WTC11 (cell line): ENCODE measurements around the gene MEOX2. TPM values are rescaled to one million over a fixed set of nuclear protein-coding genes. Genes with fewer than 3 reads are reported as not detected.

Experiments
- ATAC-seq: fragments of 200-7000 bp; cut with Tn5 transposase; 2 replicates; pipeline ENCODE4 v1.10.0; 2021; ENCODE audit warnings: mild to moderate bottlenecking, moderate library complexity
- CTCF ChIA-PET: fragments of 300-600 bp; sonication (Branson Sonifier 250); formaldehyde crosslinking; loops from one replicate; lab custom pipeline; 2021; ENCODE audit warnings: antibody characterized with exemption; lab: Charles Lee
- POLR2A ChIA-PET: fragments of 350-600 bp; sonication (Branson Sonifier 250); formaldehyde crosslinking; loops from one replicate; lab custom pipeline; 2021; ENCODE audit warnings: antibody characterized with exemption; lab: Charles Lee
- DNase-seq: peaks from one replicate; pipeline ENCODE4 v3.0.0; 2021; ENCODE audit warnings: low spot score
- H3K27ac Mint-ChIP-seq: 2 replicates; pipeline ENCODE4 v1.8.0; 2021; ENCODE audit warnings: mixed read lengths
- H3K27me3 Mint-ChIP-seq: 2 replicates; pipeline ENCODE4 v1.8.0; 2021; ENCODE audit warnings: low read depth, mild to moderate bottlenecking, moderate library complexity, mixed read lengths
- H3K36me3 Mint-ChIP-seq: 2 replicates; pipeline ENCODE4 v1.8.0; 2021; ENCODE audit warnings: mixed read lengths
- H3K4me1 Mint-ChIP-seq: 2 replicates; pipeline ENCODE4 v1.8.0; 2022; ENCODE audit warnings: mixed read lengths
- H3K4me3 Mint-ChIP-seq: 2 replicates; pipeline ENCODE4 v1.8.0; 2021; ENCODE audit warnings: mild to moderate bottlenecking, moderate library complexity, mixed read lengths
- H3K9me3 Mint-ChIP-seq: 2 replicates; pipeline ENCODE4 v1.8.0; 2021; ENCODE audit warnings: mixed read lengths
- AFF4 ChIP-seq: sonication (generic); formaldehyde crosslinking; IDR thresholded peaks from 2 replicates; pipeline ENCODE4 v1.8.1; 2023; ENCODE audit warnings: mild to moderate bottlenecking, missing genetic modification reagents, borderline replicate concordance
- ARID4B ChIP-seq: sonication (generic); formaldehyde crosslinking; IDR thresholded peaks from 2 replicates; pipeline ENCODE4 v1.8.0; 2023; ENCODE audit warnings: missing genetic modification reagents, mild to moderate bottlenecking, borderline replicate concordance
- IRF1 ChIP-seq: sonication (generic); formaldehyde crosslinking; IDR thresholded peaks from 2 replicates; pipeline ENCODE4 v1.8.0; 2023; ENCODE audit warnings: missing genetic modification reagents
- JUN ChIP-seq: sonication (generic); formaldehyde crosslinking; IDR thresholded peaks from 2 replicates; pipeline ENCODE4 v1.8.0; 2023; ENCODE audit warnings: mild to moderate bottlenecking, missing genetic modification reagents
- NFYB ChIP-seq: sonication (generic); formaldehyde crosslinking; conservative IDR thresholded peaks from 2 replicates; pipeline ENCODE4 v1.8.0; 2022; ENCODE audit warnings: low read depth, missing genetic modification reagents
- NR1H2 ChIP-seq: sonication (generic); formaldehyde crosslinking; IDR thresholded peaks from 2 replicates; pipeline ENCODE4 v1.9.0; 2021; ENCODE audit warnings: mild to moderate bottlenecking, moderate library complexity, missing genetic modification reagents
- OVOL2 ChIP-seq: fragments of 250-450 bp; sonication (Bioruptor Pico); IDR thresholded peaks from 2 replicates; pipeline ENCODE4 v1.9.0; 2021; ENCODE audit warnings: mild to moderate bottlenecking, borderline replicate concordance
- PREB ChIP-seq: sonication (generic); formaldehyde crosslinking; IDR thresholded peaks from 2 replicates; pipeline ENCODE4 v1.8.1; 2022; ENCODE audit warnings: mild to moderate bottlenecking, missing genetic modification reagents, moderate library complexity, borderline replicate concordance
- RELA ChIP-seq: sonication (generic); formaldehyde crosslinking; IDR thresholded peaks from 2 replicates; pipeline ENCODE4 v1.8.1; 2022; ENCODE audit warnings: missing genetic modification reagents, mild to moderate bottlenecking, borderline replicate concordance
- SOX15 ChIP-seq: fragments of 250-450 bp; sonication (Bioruptor Pico); IDR thresholded peaks from 2 replicates; pipeline ENCODE4 v1.9.0; 2021; ENCODE audit warnings: mild to moderate bottlenecking
- ZNF121 ChIP-seq: sonication (generic); formaldehyde crosslinking; IDR thresholded peaks from 2 replicates; pipeline ENCODE4 v1.8.0; 2023; ENCODE audit warnings: missing genetic modification reagents
- total RNA-seq: library from RNA; stranded (reverse); gene quantifications from 3 replicates; pipeline ENCODE4 v1.2.3, GENCODE V29; 2021

MEOX2 gene
- total RNA-seq, 1 experiment from 2014 or later, result 0.07 TPM

GRCh38 chr7:15709978-15710377, 23.5 kb upstream of the MEOX2 start (continued):
- no peak for TF ChIP-seq AFF4 (CRISPR knock-in tag)
- TF ChIP-seq IRF1 (CRISPR knock-in tag), result no peak
- TF ChIP-seq ARID4B (CRISPR knock-in tag), result no peak

GRCh38 chr7:15707570-15707969, 21.1 kb upstream of the MEOX2 start:
- Mint-ChIP-seq H3K27ac (no peak overlapping the region), H3K36me3 (no peaks in the 10 kb centered on the region), H3K9me3 (no peaks in the 10 kb centered on the region; the same call in 1 of the 2 replicates), H3K4me1 (peaks cover 9% of the 10 kb centered on the region), H3K4me3 (no peak overlapping the region), H3K27me3 (no peaks in the 10 kb centered on the region)
- CTCF ChIA-PET, result interaction anchor here (1.0 kb wide), 1 partner anchor 14 kb away, joined by 3 read pairs; no protein-coding TSS in a partner anchor
- POLR2A ChIA-PET, result interaction anchor here (0.7 kb wide), 1 partner anchor 77 kb away, joined by 4 read pairs; no protein-coding TSS in a partner anchor
- ATAC-seq, result no peak
- no peak for DNase-seq
- TF ChIP-seq OVOL2 (CRISPR knock-in tag), result no peak
- no peak for TF ChIP-seq JUN (CRISPR knock-in tag)
- TF ChIP-seq RELA (CRISPR knock-in tag), result no peak
- no peak for TF ChIP-seq PREB (CRISPR knock-in tag)
- TF ChIP-seq ZNF121 (CRISPR knock-in tag), result no peak
- no peak for TF ChIP-seq SOX15 (CRISPR knock-in tag)
- TF ChIP-seq NR1H2 (CRISPR knock-in tag), result no peak

GRCh38 chr7:15703732-15704131, 17.2 kb upstream of the MEOX2 start:
- peak; percentile 69 for ATAC-seq
- Mint-ChIP-seq H3K9me3 (no peaks in the 10 kb centered on the region; the same call in 1 of the 2 replicates), H3K27me3 (no peaks in the 10 kb centered on the region), H3K27ac (no peak overlapping the region), H3K4me1 (peaks cover 9% of the 10 kb centered on the region), H3K4me3 (no peak overlapping the region), H3K36me3 (no peaks in the 10 kb centered on the region)
- TF ChIP-seq NFYB (CRISPR knock-in tag), result no peak
- ChIA-PET POLR2A (no interaction called here), CTCF (no interaction called here)
- DNase-seq, result no peak
